NCI-H2227 (cell line): Measurements from ENCODE around the gene MRPL43.

Experiments
- DNase-seq: peaks from one replicate; lab custom pipeline; 2025; ENCODE audit not compliant: unreplicated experiment; lab: John Stamatoyannopoulos, UW

The MRPL43 gene

DNA sequence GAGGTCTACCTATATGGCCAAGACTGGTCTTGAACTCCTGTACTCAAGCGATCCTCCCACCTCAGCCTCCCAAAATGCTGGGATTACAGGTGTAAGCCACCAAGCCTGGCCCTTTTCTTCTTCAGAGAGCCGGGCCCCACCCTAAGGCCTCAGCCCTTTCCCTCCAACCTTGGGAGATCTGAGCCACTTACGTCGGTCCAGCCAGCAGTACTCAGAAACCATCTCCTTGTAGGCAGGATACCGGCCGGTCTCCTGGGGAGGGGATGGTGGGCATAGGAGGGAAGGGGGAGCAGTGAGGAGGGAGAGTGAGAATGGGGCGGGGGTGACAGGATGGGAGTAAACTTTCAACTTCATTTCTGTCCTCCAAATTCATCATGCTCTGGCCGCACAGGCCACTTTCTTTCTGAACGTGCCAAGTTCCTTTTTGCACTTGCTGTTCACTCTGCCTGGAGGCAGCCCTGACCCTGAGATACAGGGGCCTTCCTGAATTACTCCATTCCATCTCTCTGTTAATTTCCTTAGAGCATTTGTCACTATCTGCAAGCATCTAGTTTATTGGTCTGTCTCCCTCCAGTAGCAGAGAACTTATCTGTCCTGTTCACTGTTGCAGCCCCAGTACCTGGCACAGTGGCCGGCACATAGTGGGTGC is 33.3 kb upstream of the MRPL43 start:
- DNase-seq, result no peak

DNA sequence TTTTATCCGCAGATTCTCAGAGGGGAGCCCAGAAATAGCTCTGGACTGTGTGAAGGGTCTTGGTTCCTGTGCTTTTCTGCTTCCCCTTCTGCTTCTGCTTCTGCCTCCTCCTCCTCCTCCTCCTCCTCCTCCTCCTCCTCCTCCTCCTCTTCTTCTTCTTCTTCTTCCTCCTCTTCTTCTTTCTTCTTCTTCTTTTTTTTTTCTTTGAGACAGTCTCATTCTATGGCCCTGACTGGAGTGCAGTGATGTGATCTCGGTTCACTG is 32.1 kb upstream of the MRPL43 start:
- no peak for DNase-seq

DNA sequence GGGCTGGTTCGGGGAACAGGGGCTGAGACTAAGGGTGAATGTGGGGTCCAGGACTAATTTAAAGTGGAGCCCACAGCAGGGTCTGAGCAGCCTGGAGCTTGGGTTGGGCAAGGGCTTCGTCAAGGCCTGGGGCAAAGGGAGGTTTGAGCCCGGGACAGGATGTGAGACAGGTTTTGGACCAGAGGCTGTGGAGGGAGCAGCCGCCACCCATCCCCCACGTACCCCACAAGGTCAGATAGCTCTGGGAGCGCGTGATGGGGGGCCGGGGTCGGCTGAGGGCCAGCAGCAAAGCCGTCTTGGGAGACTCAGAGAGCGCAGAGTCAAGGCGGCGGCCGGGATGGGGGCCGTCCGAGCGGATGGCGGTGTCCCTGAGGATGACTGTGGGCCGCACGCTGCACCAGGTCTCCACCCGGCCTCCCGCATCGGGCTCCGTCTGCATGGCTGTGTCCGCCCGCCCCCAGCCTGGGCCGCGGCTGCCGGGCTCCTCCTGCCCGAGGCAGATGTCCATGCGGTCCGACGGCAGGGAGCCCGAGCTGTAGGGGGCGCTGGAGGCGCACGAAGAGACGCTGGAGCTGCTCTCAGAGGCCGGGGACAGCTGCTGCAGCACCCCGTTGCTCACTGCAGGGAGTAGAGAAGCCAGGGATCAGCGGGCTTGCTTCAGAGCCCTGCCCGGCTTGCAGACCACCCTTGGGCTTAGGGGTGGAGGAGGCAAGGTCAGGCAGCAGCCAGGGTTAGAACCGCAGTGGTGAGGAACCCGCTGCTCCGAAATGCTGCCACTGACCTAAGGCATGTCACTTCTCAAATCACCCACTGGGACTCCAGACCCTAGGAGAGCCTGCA is 31.5 kb upstream of the MRPL43 start:
- peak; percentile 81 for DNase-seq

DNA sequence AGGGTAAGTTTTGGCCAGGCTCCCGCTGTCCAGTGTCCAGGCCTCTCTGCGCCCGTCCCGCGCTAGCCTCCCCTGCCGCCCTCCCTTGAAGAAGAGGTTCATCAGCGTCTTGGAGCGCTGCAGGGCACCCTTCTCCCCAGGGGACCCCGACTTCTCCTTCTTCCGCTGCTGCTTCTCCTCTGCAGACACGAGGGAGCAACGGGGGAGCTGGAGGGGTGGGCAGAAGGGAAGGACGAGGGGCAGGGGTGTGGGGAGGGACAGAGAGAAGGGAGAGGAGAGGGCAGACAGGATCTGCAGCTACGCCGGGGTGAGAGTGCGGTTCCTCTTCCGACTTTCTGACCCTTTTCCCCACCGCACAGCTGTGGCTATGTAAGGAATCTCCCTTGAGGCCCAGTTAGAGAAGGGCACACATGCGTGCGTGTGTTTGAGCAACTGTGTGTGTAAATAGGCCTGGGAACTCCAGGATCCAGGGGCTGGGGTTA is 30.9 kb upstream of the MRPL43 start:
- DNase-seq, result no peak

DNA sequence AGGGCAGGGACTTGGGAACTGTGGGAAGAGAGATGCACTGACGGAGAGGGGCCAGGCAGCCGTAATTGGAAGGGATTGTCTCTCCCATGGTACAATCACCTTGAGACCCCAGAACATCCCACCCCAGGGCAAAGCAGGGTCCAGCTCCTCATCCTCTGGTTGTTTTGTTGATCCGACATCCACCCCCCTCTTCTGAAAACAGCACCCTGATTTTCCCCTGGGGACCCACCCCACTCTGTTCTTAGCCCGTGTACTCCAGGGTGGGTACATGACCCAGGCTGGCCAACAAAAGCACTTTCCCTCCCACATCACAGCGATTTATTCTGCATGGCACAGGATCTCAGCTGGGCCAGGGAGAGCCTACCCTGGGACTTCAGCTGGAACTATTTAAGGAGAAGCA is 29.5 kb upstream of the MRPL43 start:
- DNase-seq, result no peak

DNA sequence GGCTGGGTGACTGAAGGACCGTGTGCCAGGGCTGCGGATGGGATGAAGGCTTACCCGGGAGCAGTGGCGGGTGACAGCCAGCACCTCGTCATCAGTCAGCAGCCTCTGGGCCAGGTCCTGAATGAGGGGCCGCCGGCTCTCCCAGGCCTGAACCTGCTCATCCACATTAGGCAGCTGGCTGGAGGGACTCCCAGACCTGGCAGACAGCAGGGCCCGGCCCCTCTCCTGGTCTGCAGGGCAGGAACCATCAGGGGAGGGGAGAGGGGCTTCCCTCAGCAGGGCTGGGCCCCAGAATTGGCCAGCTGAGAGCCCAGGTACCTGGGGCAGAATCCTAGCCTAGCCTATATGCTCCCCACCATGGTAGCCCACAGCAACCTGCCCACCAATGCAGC is 28.3 kb upstream of the MRPL43 start:
- DNase-seq, result no peak

DNA sequence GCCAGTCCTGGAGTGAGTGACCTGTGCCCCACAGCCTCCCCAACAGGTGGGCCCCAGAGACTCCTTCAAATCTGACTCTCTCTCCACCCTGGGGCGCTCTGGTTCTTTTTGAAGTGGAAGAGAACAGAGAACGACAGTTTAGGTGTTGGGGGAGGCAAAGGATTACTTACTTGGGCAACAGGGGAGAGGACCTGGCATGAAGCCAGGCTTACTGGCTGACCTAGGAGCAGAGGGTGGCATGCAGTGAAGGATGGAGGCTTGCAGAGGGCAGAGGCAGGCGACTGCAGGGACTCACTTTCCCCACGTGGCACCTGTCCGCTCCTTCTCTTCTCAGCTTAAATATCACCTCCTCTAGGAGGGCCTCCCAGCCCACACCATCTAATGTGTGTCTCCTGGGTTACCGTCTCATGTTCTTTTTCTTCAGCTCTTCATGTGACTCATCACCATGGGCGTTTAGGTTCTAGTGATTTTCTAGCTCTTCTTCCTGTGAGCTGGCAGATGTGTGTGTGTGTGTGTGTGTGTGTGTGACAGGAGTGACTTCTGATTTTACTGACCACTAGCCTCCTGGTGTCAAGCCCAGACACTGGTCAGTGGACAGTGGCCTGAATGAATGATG is 27.8 kb upstream of the MRPL43 start:
- no peak for DNase-seq

DNA sequence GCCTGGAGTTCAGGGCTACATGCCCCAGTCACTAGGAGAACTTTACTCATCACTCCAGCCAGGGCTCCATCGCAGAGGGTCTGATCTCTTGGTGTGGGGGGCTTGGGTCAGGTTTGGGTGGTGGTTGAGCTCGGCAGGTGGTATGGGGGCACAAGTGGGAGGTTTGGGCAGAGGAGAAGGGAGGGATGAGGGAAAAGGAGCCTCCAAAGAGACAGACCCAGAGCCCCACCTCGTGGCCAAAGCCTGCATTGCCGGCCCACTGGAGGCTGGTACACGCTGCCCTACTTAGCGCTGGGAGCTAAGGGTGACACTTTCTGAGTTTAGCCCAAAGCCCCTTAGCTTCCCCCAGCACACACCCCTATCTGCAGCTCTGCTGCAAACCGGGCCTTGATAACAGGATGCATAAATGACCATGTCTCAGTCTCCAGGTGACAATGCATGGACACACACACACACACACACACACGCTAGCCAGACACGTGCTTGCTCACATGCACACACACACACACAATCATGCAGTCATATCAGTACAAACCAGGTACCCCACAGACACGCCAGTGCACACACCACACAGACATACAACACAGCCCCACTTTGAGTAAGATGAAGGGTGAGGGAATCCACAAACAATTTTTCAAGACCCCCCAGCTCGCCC is 27.1 kb upstream of the MRPL43 start:
- DNase-seq, result peak; percentile 64

DNA sequence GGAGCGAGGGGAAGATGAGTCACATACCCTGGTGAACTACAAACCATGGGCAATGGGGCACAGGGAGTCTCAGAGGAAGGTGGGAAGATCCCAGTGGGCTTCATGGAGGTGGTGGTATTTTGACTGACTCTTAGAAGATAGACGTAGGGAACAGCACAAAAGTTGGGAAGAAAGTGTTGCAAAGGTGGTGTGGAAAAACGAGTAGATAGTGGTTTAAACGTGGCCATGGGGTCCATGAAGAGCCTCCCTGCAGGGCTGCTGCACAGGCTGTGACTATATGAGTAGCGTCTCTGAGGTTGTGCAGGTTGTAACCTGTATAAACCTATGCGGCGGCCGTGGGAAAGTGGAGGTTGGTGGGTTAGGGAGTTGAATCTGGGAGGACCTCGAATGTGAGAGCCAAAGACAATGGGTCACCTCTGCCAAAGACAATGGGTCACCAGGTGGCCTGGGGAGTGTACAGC is 26.1 kb upstream of the MRPL43 start:
- no peak for DNase-seq

GRCh38 chr10:101012525-101013364 is 25.4 kb upstream of the MRPL43 start:
- peak; percentile 81 for DNase-seq

GRCh38 chr10:101011517-101012423 is 24.5 kb upstream of the MRPL43 start:
- DNase-seq, result no peak

GRCh38 chr10:101010329-101010728 is 23.0 kb upstream of the MRPL43 start:
- DNase-seq, result no peak

DNA sequence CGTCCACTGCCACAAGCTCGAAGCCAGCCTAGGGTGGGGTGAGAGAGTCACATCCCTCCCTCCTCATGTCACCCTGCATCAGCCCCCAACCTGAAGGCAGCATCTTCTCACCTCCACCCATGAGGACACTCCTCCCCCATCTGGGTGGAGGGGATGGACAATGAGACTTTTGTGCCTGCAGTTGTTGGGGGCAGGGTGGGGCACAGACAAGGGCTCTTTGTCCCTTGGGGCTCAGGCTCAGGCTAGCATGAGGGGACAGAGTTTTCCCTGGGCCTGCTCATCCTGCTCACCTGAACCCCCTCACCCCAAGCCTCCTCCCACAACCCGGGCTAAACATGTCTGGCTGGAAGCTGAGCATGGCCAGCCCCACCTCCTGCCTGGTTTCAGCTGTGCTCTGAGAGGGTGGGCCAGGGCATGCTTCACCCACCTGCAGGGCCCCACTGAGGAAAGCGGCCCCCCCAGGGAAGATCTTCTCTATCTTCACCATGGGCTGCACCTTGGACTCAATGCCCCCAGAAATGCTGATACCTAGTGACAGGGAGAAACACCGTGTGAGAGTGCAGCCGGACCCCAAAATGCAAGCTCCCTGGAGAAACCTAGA is 21.6 kb upstream of the MRPL43 start:
- no peak for DNase-seq

GRCh38 chr10:101007915-101008822 is 20.9 kb upstream of the MRPL43 start:
- no peak for DNase-seq

- DNase-seq, result no peak
Measured at GRCh38 chr10:101007099-101007711, 19.9 kb upstream of the MRPL43 start.

DNA sequence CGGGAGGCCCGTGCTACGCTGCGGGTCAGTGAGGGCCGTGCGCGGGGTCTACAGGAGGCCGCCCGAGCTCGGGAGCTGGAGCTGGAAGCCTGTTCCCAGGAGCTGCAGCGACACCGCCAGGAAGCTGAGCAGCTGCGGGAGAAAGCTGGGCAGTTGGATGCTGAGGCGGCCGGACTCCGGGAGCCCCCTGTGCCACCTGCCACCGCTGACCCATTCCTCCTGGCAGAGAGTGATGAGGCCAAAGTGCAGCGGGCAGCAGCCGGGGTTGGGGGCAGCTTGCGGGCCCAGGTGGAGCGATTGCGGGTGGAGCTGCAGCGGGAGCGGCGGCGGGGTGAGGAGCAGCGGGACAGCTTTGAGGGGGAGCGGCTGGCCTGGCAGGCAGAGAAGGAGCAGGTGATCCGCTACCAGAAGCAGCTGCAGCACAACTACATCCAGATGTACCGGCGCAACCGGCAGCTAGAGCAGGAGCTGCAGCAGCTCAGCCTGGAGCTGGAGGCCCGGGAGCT is 19.3 kb upstream of the MRPL43 start:
- DNase-seq, result no peak

DNA sequence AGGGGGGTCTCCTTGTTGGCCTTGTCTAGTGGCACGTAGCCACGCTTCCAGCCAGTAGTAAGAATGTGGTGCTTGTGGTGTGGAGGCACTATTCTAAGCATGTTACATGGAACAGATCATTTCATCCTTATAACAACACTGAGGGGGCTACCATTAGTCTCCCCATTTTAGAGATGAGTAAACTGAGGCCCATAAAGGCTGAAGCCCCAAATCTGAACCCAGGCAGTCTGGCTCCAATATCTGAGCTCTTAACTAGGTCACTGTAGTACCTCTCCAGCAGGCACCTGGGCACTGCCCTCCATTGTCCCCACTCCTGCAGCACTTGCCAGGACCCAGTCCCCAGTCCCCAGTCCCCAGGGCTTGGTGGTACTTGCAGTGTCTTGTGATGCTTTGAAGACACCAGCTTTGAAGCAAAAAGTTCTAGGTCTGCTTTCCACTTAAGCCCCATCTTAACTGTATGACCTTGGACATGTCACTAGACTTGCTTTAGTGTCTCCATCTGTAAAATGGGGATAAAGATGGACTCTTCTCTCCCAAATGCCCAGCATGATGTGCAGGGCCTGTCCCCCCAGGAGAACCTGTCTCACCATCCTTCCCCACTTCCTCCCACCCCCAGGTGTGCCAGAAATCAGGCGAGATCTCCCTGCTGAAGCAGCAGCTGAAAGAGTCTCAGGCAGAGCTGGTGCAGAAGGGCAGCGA is 18.7 kb upstream of the MRPL43 start:
- DNase-seq, result no peak
